Heart left ventricle (tissue), 16 donors: Measurements from ENCODE around the gene ZNF486. TPM values are rescaled to one million over a fixed set of nuclear protein-coding genes. Genes with fewer than 3 reads are reported as not detected.
"Not testable (repeated sequence)": the region's sequence is repeated elsewhere in the genome, so short reads cannot be mapped to it uniquely, and the experiment has no call there.

Experiments
- ATAC-seq, 4 donors: fragments of 200-7000 bp; cut with Tn5 transposase; one replicate each; pipeline ENCODE4 v1.9.1; 2020 to 2022; ENCODE audit warnings: moderate library complexity in 4 of 4, mild to moderate bottlenecking in 3 of 4, moderate number of reproducible peaks in 1 of 4
- DNase-seq, 5 donors: peaks; one replicate each; pipeline ENCODE4 v3.0.0-alpha.2; 2020
- H3K27ac ChIP-seq, 12 donors: fragments of 200-600 bp; sonication (generic) in 4 of 12; one replicate each; pipeline versions ENCODE4 v1.5.0 to v1.8.0; 2016 to 2022; ENCODE audit warnings: mild to moderate bottlenecking in 2 of 12
- H3K27me3 ChIP-seq, 9 donors: fragments of 200-600 bp; sonication (generic) in 2 of 9; one replicate each; pipeline versions ENCODE4 v1.5.1 to v1.8.0; 2016 to 2022; ENCODE audit warnings: mild to moderate bottlenecking in 3 of 9
- H3K36me3 ChIP-seq, 9 donors: fragments of 200-600 bp; sonication (generic) in 2 of 9; one replicate each; pipeline versions ENCODE4 v1.5.0 to v1.8.0; 2018 to 2022; ENCODE audit warnings: mild to moderate bottlenecking in 2 of 9
- H3K4me1 ChIP-seq, 12 donors: fragments of 200-600 bp; sonication (generic) in 4 of 12; one replicate each; pipeline versions ENCODE4 v1.5.0 to v1.8.0; 2016 to 2022; ENCODE audit warnings: mild to moderate bottlenecking in 3 of 12
- H3K4me3 ChIP-seq, 12 donors: fragments of 200-600 bp; sonication (generic) in 4 of 12; one replicate each; pipeline versions ENCODE4 v1.5.0 to v1.8.0; 2017 to 2022; ENCODE audit warnings: mild to moderate bottlenecking in 9 of 12, moderate library complexity in 4 of 12
- H3K9me3 ChIP-seq, 12 donors: fragments of 200-600 bp; sonication (generic) in 4 of 12; one replicate each; pipeline versions ENCODE4 v1.5.0 to v1.8.0; 2016 to 2022; ENCODE audit warnings: mild to moderate bottlenecking in 1 of 12
- POLR2A ChIP-seq, 2 donors: fragments of 450-650 bp; IDR thresholded peaks; one replicate each; pipeline ENCODE4 v1.6.1; 2017; ENCODE audit warnings: antibody characterized with exemption in 2 of 2, mild to moderate bottlenecking in 2 of 2, moderate library complexity in 2 of 2
- WGBS, 4 donors: extraction: QIAGEN DNeasy Blood & Tissue Kit in 2 of 4; methylation state at CpG; one replicate each; pipeline versions ENCODE4 v1.1.5 to v1.1.7; 2013 to 2018; 5-methylcytosine and 5-hydroxymethylcytosine counted together
- intact Hi-C, 10 donors: fragments of 100-400 bp; cut with DNase I; formaldehyde crosslinking; loops; one replicate each; pipeline versions ENCODE4 v1.11.1 to v1.14.2; 2022
- polyA plus RNA-seq, 2 donors: library from polyadenylated mRNA; stranded (reverse); fragments of 200-250 nt; gene quantifications; one replicate each; pipeline ENCODE4 v1.2.3, GENCODE V29; 2013
- total RNA-seq, 9 donors: library from RNA; depleted of rRNA in 2 of 9; stranded (reverse); fragments of >200 nt in 2 of 9; fragmentation: NEBNext Ultra II Directional in 3 of 9; extraction: Animal tissue kit (Norgen Biotek cat#: 25700) in 3 of 9; gene quantifications; one replicate each; pipeline versions ENCODE4 v1.1.0 to v1.2.4, GENCODE V29; 2016 to 2023
- TF ChIP-seq, protein P1 (sequence below), 12 donors: fragments of 200-600 bp; sonication (generic) in 4 of 12; IDR thresholded peaks; one replicate each; pipeline versions ENCODE4 v1.5.0 to v1.8.0; 2018 to 2022; ENCODE audit warnings: antibody characterized with exemption in 12 of 12, mild to moderate bottlenecking in 5 of 12
- donor health status: ischemic (EF 13 %, LVEDD 7.1; RV severe dilation, severe dysfunction).
- donor health status: healthy with polysubstance abuse.
- donor health status: DM: no; HTN: yes; CAD: no.
- donor health status: DM: no; HTN: no; CAD: no.
- donor health status: ischemic (EF 25% LVEDD 6.9; RV normal size, moderate dysfunction).
- donor health status: ischemic (EF 25% LVEDD 5.7; RV mildly dilated, moderate dysfunction).
- donor health status: healthy.
- donor health status: DM: yes; HTN: yes; CAD: no.
- donor health status: ischemic (EF 35%, LVEDD 5.7; RV mildly dilated, moderate dysfunction).
- donor health status: nonischemic (EF 11% LVEDD 7.7; RV severe dilation, severe dysfunction).
- donor health status: DM: yes; HTN: yes; CAD: no.
- donor health status: PGD.
- donor health status: ischemic (EF 29% LVEDD 5.4; RV normal size, mild dysfunction).
- donor health status: nonischemic (EF 23%, LVEDD 6.1; RV moderate dilation, normal function).

The ZNF486 gene
- total and polyA plus RNA-seq, 11 donors = 1.1 to 3.5 (median 1.8) TPM

- 79 to 84% (median 84%) methylated on average over 12 of the region's 12 CpGs for WGBS, 4 donors
- no peaks in the 10 kb centered on the region for H3K9me3 ChIP-seq
- H3K4me3 ChIP-seq = no peak overlapping the region
- ATAC-seq (no peak), DNase-seq (no peak)
- no peak overlapping the region for H3K27ac ChIP-seq
- TF ChIP-seq, protein P1, sequence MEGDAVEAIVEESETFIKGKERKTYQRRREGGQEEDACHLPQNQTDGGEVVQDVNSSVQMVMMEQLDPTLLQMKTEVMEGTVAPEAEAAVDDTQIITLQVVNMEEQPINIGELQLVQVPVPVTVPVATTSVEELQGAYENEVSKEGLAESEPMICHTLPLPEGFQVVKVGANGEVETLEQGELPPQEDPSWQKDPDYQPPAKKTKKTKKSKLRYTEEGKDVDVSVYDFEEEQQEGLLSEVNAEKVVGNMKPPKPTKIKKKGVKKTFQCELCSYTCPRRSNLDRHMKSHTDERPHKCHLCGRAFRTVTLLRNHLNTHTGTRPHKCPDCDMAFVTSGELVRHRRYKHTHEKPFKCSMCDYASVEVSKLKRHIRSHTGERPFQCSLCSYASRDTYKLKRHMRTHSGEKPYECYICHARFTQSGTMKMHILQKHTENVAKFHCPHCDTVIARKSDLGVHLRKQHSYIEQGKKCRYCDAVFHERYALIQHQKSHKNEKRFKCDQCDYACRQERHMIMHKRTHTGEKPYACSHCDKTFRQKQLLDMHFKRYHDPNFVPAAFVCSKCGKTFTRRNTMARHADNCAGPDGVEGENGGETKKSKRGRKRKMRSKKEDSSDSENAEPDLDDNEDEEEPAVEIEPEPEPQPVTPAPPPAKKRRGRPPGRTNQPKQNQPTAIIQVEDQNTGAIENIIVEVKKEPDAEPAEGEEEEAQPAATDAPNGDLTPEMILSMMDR (IDR thresholded peaks at IDR 0.05) = no peak
- TF ChIP-seq POLR2A (IDR thresholded peaks at IDR 0.05) = no peak
- H3K4me1 ChIP-seq = no peaks in the 10 kb centered on the region
- intact Hi-C loops = no loop called here
- H3K36me3 ChIP-seq = no peaks in the 10 kb centered on the region
- no peaks in the 10 kb centered on the region for H3K27me3 ChIP-seq
Observed at GRCh38 chr19:20151617-20152145, 15.3 kb upstream of the ZNF486 start.

GRCh38 chr19:20152506-20152905 is 14.5 kb upstream of the ZNF486 start:
- H3K27me3 ChIP-seq, H3K4me1 ChIP-seq, H3K36me3 ChIP-seq, H3K4me3 ChIP-seq, intact Hi-C loops, H3K9me3 ChIP-seq, ATAC-seq, H3K27ac ChIP-seq, DNase-seq: not testable (repeated sequence)
- 59 to 82% (median 72%) methylated on average over 3 to 13 of the region's 15 CpGs for WGBS, 4 donors

DNA sequence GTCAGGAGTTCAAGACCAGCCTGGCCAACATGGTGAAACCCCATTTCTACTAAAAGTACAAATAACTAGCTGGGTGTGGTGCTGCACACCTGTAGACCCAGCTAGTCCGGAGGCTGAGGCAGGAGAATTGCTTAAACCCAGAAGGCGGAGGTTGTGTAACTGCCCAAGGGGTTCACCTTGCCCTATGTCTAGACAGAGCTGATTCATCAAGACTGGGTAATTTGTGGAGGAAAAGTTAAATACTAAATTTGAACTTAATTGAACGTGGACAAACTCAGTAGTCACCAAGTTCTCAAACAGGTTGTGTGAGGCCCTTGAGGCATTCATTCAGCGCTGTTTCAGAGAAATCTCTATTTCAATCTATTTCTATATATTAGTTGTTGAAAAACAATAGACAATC is 13.7 kb upstream of the ZNF486 start:
- no peaks in the 10 kb centered on the region for H3K9me3 ChIP-seq
- H3K4me1 ChIP-seq = no peaks in the 10 kb centered on the region
- intact Hi-C loops = no loop called here
- no peak for TF ChIP-seq POLR2A (IDR thresholded peaks at IDR 0.05)
- TF ChIP-seq, protein P1 (IDR thresholded peaks at IDR 0.05) = no peak
- H3K27me3 ChIP-seq = no peaks in the 10 kb centered on the region
- H3K36me3 ChIP-seq = no peaks in the 10 kb centered on the region
- DNase-seq = no peak
- H3K4me3 ChIP-seq = no peak overlapping the region
- ATAC-seq = no peak
- H3K27ac ChIP-seq = no peak overlapping the region
- WGBS, 4 donors = 90 to 98% (median 96%) methylated on average over 4 of the region's 4 CpGs

- H3K4me3 ChIP-seq = no peak overlapping the region
- no peak for ATAC-seq
- no peak overlapping the region for H3K27ac ChIP-seq
- intact Hi-C loops = no loop called here
- no peak for TF ChIP-seq POLR2A (IDR thresholded peaks at IDR 0.05)
- TF ChIP-seq, protein P1 (IDR thresholded peaks at IDR 0.05) = no peak
- H3K36me3 ChIP-seq = no peaks in the 10 kb centered on the region
- H3K9me3 ChIP-seq = no peaks in the 10 kb centered on the region
- 66 to 81% (median 78%) methylated on average over 4 of the region's 4 CpGs for WGBS, 4 donors
- H3K4me1 ChIP-seq = no peaks in the 10 kb centered on the region
- no peaks in the 10 kb centered on the region for H3K27me3 ChIP-seq
- no peak for DNase-seq
Observed at GRCh38 chr19:20154636-20155035, 12.4 kb upstream of the ZNF486 start.

- no peak overlapping the region for H3K4me3 ChIP-seq
- 56 to 81% (median 71%) methylated on average over 3 of the region's 3 CpGs for WGBS, 4 donors
- no peaks in the 10 kb centered on the region for H3K27me3 ChIP-seq
- DNase-seq (peak in 2 of 5 donors; percentile 21 to 49), ATAC-seq (no peak)
- H3K9me3 ChIP-seq = no peaks in the 10 kb centered on the region
- H3K27ac ChIP-seq = no peak overlapping the region
- H3K36me3 ChIP-seq = no peaks in the 10 kb centered on the region
- peaks cover 0 to 5% (median 2%) of the 10 kb centered on the region in 12 donors for H3K4me1 ChIP-seq
- intact Hi-C loops = no loop called here
- TF ChIP-seq, protein P1 (IDR thresholded peaks at IDR 0.05) = no peak
- no peak for TF ChIP-seq POLR2A (IDR thresholded peaks at IDR 0.05)
Observed at GRCh38 chr19:20162821-20163220, 4.2 kb upstream of the ZNF486 start.
